Fibroblast of the conjunctiva (primary cell): ENCODE results near the gene MAZ.
A peak's percentile ranks its signal among the peaks of the same experiment; 100 is the strongest.
"Not testable (repeated sequence)": the region's sequence is repeated elsewhere in the genome, so short reads cannot be mapped to it uniquely, and the experiment has no call there.

Experiments
- DNase-seq: peaks from one replicate; pipeline ENCODE4 v3.0.0-alpha.2; 2010; ENCODE audit warnings: low read depth

The MAZ gene

GRCh38 chr16:29825145-29826044, 19.1 kb downstream of the MAZ start:
- DNase-seq = peak; percentile 67

GRCh38 chr16:29826342-29826695, 20.0 kb downstream of the MAZ start:
- no peak for DNase-seq

- no peak for DNase-seq
Measured at GRCh38 chr16:29830774-29831173, 24.4 kb downstream of the MAZ start.

GRCh38 chr16:29831490-29831889, 25.2 kb downstream of the MAZ start:
- no peak for DNase-seq

GRCh38 chr16:29833219-29833618, 26.9 kb downstream of the MAZ start:
- DNase-seq = not testable (repeated sequence)

- no peak for DNase-seq
Measured at GRCh38 chr16:29834079-29834478, 27.8 kb downstream of the MAZ start.

- no peak for DNase-seq
Measured at GRCh38 chr16:29835926-29836325, 29.6 kb downstream of the MAZ start.

- no peak for DNase-seq
Measured at GRCh38 chr16:29836623-29837022, 30.3 kb downstream of the MAZ start.

GRCh38 chr16:29837841-29838240, 31.5 kb downstream of the MAZ start:
- DNase-seq = no peak

GRCh38 chr16:29839822-29840221, 33.5 kb downstream of the MAZ start:
- no peak for DNase-seq

GRCh38 chr16:29840240-29840639, 33.9 kb downstream of the MAZ start:
- no peak for DNase-seq

- no peak for DNase-seq
Measured at GRCh38 chr16:29841631-29842030, 35.3 kb downstream of the MAZ start.

GRCh38 chr16:29842732-29843346, 36.5 kb downstream of the MAZ start:
- no peak for DNase-seq

GRCh38 chr16:29843931-29844330, 37.6 kb downstream of the MAZ start:
- DNase-seq = no peak

GRCh38 chr16:29844575-29845331, 38.4 kb downstream of the MAZ start:
- no peak for DNase-seq

- no peak for DNase-seq
Measured at GRCh38 chr16:29845656-29846055, 39.3 kb downstream of the MAZ start.

GRCh38 chr16:29848420-29849297, 42.3 kb downstream of the MAZ start:
- peak; percentile 49 for DNase-seq

GRCh38 chr16:29849505-29849904, 43.2 kb downstream of the MAZ start:
- no peak for DNase-seq

- DNase-seq = no peak
Measured at GRCh38 chr16:29850998-29851397, 44.7 kb downstream of the MAZ start.

- DNase-seq = peak; percentile 48
Measured at GRCh38 chr16:29852654-29853053, 46.3 kb downstream of the MAZ start.

- no peak for DNase-seq
Measured at GRCh38 chr16:29854520-29855100, 48.3 kb downstream of the MAZ start.
